GM21723 (cell line): ENCODE data around the gene BCR.

ENCODE experiments used
- ATAC-seq: cut with Tn5 transposase; IDR thresholded peaks from one replicate; pipeline ENCODE4 v1.9.1; 2021; ENCODE audit warnings: mild to moderate bottlenecking, moderate library complexity; ENCODE audit not compliant: unreplicated experiment

The BCR gene

DNA sequence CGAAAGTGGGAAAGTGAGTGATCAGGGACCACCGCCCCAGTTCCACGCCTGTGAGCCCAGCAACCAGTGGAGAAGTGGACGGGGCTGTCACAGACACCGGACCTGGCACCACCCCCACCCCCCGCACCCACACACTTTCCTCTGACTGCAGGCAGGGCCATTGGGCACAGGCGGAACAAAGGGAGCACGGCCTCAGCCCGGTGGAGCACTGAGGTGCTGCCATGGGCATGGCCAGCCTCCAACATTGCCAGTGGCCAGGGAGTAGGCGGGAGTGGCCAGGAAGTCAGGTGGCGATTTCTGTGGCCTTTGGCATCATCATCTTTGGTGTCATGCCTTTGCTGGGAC is 78.5 kb downstream of the BCR start:
- no peak for ATAC-seq

DNA sequence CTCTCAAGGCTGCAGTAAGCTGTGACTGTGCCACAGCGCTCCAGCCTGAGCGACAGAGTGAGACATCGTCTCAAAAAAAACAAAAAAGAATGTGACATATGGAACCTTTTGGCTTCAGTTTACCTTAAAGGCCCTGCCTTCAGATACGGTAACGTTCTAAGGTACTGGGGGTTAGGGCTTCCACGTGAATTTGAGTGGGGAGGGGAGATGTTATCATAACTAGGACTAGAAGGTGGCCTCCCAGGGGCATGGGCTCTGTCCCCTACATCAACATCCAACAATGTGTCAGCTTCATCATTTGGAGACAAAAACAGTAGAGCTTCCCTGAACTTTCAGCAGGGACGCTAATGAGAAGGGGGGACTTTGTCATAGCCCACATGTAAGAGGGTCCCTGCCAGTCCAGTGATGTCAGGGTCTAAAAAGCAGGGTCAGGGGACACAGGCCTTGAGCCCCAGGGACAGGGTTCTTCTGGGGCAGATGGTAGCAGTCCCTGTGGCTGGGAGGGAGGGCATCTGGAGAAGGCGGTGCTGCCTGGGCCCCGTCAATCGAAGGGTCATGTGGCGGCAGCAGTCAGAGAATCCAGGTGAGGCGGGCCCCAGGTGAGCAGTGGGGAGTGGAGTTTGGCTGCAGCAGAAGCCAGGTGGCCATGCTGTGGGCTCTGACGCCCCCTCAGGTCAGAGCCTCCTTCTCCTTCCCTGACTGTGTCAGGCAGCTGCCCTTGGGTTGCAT is 79.8 kb downstream of the BCR start:
- ATAC-seq = no peak

DNA sequence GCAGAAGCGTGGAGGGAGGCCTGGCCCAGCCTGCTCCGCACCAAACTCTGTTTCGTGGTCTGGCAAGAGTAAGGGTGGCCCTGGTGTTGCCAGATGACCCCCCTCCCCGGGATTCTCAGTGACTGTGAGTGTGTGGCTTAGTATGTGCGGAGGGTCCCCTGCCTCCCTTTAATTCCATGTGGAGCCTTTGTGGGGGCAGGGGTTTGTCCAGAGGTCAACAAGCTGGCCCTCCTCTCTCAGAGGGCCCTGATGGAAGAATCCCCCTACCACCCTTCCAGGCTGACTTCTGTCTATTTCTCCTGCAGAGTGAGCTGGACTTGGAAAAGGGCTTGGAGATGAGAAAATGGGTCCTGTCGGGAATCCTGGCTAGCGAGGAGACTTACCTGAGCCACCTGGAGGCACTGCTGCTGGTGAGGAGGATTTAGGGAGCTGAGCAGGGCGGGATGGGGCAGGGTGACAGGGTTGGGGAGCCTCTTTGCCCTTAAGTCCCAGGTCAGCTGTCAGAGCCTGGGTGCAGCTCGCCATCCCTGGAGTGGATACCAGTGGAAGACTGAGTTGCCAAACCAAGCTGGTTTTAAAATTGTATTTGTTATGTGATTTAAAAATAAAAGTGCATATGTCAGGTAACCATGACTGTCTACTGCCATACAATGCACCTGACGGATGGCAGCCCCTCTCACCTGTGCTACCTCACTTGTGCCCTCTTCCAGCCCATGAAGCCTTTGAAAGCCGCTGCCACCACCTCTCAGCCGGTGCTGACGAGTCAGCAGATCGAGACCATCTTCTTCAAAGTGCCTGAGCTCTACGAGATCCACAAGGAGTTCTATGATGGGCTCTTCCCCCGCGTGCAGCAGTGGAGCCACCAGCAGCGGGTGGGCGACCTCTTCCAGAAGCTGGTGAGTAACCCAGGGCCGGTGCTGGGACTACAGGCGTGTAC is 80.6 kb downstream of the BCR start:
- ATAC-seq = no peak

DNA sequence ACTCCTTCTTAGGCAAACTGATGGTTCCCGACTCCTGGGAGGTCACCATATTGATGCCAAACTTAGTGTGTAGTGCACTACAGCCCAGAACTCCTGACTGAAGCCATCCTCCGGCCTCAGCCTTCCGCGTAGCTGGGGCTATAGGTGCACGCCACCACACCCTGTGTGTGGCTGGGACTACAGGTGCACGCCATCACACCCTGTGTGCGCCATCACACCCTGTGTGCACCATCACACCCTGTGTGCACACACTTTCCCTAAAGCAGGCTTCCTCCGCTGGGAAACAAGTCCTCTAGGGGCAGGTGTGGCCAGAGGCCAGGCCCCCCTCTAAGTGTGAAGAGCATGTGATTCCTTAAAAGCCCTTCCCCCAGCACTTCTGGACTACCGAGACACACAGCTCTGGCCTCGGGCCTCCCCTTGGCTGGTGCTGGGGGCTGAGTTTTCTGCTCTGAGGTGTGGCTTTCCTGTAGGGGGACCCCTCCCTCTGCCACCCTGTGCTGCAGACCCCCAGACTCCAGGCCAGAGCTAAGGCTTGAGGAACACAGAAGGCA is 81.7 kb downstream of the BCR start:
- no peak for ATAC-seq

DNA sequence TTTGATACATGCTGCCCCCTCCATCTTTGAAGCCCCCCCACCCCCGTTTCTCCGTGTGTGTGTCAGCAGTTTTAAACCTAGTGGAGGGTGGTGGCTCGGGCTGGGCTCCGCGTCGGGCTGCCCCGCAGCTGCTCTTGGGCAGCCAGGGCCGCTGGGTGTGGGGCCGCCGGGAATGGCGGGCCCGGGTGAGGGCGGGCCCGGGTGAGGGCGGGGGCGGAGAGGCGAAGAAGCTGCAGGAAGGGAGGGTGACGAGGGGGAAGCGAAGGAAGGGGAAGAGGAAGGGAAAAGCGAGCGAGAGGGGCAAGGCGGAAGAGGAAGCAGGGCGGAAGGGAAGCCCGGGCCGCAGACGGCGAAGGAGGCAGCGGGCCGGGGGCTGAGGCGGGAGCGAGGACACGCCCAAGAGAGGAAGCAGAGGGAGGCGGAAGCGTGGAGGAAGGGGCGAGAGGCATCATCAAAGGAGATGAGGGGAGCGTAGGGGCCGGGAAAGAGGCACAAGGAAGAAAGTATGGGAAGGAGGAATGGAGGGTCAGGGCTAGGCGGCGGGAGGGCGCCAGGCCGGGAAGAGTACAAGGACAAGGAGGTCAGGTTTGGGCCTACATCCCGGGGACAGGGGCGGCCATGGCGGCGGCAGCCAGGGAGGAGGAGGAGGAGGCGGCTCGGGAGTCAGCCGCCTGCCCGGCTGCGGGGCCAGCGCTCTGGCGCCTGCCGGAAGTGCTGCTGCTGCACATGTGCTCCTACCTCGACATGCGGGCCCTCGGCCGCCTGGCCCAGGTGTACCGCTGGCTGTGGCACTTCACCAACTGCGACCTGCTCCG is 82.4 kb downstream of the BCR start:
- no peak for ATAC-seq

DNA sequence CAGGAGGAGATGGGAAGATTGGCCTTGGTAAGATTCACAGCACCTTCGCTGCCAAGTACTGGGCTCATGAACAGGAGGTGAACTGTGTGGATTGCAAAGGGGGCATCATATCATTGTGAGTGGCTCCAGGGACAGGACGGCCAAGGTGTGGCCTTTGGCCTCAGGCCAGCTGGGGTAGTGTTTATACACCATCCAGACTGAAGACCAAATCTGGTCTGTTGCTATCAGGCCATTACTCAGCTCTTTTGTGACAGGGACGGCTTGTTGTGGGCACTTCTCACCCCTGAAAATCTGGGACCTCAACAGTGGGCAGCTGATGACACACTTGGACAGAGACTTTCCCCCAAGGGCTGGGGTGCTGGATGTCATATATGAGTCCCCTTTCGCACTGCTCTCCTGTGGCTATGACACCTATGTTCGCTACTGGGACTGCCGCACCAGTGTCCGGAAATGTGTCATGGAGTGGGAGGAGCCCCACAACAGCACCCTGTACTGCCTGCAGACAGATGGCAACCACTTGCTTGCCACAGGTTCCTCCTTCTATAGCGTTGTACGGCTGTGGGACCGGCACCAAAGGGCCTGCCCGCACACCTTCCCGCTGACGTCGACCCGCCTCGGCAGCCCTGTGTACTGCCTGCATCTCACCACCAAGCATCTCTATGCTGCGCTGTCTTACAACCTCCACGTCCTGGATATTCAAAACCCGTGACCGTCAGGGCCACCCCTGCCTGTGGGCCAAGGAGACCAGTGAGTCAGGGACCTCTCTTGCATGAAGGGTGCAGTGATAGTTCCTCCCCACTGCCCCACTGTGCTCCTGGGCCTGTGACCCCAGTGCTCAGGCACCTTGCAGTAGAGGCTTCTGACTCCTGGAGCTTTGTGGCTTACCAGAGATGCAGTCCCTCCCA is 83.6 kb downstream of the BCR start:
- no peak for ATAC-seq

DNA sequence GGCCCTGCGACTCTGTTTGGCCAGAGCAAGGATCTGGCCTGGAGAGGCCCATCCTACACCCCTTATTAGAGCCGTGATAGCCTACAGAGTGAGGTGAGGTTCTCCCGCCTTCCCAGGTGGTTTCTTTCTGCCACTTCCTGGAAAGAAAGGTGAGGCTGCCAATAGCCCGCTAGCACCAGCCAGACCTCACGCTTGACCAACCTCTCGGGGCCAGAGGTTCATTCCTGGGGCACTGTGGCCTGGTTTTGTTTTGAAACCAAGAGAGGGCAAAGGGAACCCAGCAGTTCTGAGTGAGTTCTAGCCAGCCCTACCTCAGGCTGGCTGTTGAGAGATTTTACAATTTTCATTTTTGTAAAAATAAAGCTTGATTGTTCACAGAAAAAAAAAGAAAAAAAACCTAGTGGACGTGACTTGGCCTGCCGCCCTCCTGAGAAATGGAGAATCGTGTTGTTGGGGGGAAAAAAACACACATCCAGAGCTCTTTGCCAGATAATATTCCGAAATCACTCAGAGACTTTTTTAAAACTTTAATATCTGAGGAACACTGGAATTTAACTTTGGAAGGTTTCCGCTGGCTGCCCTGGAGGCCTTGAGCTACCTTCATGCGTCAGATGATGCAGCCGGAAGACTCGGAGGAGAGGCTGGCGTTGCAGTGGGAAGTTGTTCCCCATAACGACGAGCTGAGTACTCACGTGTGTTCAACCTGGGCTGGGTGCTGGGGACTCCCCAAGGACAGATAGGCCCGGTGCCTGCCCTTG is 84.5 kb downstream of the BCR start:
- no peak for ATAC-seq

DNA sequence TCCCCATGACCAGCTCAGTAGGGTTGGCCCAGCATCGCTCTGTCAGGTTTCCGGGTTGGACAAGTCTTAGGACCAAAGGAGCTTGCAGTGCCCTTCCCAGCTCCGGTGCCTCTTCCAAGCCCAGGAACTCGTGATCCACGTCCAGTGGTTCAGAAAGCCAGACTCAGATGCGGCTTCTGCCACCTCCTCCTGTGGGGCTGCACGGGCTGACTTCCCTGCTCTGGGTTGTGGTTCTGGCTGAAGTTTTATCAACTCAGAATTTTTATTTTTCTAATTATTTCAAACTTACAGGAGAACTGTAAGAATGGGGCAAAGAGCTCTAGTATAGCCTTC is 85.0 kb downstream of the BCR start:
- ATAC-seq = no peak

DNA sequence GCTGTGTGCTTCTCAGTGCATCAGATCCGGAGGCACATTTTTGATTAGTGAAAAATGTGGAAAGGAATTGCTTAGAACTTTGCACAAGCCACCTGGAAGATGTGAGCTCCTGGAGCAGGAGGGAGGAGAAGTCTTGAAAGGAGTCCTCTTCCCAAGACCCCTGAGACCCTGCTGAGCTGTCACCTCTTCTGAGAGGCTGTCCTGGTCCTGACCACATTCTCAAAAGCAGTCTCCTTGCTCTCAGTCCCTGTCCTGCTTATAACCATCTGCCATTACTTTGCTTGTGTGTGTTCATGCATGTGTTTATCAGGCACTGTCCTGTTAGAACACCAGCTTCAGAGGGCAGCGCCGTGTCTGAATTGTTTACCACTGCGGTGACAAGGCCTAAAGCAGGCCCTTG is 86.5 kb downstream of the BCR start:
- no peak for ATAC-seq

DNA sequence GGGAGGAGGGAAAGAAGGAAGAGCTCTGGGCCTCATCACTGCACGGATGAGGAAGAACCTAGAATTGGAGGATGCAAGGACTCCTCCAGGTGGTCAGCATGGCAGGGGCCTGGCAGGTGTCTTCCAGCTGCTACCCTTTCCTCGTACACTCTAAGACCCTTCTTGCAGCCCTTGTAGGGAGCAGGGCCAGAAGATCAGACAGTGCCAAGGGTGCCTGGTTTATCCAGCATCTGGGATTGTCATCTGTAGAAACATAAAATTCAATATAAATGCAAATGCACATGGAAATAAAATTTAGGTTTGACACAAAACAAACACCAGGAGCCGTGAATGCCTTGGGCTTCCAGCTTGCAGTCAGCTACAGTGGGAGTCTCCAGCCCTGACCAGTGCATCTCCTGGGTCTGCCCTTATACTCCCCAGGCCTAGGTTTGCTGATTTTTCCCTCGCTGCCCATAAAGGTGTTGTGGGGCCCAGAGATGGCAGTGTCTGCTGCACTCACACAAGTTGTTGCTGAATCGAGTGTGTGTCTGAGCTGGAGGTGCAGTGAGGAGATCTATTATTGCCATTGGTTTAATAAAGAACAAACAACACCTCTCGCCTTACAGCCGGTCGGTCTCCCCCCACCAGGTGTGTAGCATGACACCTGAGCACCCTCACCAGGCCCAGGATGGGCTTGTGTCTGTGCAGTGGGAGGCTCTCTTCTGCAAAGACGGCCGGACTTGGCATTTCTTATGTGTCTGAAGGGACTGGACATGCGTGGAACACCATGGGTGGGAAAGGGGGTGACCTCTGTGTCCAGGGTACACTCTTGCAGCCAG is 87.1 kb downstream of the BCR start:
- ATAC-seq = no peak

DNA sequence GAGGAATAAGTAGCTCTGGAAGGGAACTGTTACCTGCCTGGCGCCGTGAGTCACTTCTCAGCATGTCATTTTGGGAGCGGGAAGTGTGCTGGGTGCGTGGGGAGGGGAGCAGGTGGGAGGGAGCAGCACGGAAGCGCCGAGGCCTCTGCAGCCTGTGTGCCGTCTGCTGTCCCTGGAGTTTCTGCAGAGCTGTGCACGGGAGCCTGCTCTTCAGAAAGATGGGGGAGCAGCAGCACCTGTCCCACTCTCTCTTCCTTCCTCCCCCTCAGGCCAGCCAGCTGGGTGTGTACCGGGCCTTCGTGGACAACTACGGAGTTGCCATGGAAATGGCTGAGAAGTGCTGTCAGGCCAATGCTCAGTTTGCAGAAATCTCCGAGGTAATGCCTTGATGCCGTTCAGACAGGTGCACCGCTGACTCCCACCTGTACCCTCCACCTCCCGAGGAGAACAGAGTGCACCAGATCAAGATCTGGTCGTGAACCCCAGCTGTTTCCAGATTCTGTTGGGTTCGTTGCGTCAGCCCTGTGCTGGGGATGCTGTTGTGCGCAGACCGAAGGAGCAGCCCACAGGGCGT is 87.9 kb downstream of the BCR start:
- ATAC-seq = no peak

DNA sequence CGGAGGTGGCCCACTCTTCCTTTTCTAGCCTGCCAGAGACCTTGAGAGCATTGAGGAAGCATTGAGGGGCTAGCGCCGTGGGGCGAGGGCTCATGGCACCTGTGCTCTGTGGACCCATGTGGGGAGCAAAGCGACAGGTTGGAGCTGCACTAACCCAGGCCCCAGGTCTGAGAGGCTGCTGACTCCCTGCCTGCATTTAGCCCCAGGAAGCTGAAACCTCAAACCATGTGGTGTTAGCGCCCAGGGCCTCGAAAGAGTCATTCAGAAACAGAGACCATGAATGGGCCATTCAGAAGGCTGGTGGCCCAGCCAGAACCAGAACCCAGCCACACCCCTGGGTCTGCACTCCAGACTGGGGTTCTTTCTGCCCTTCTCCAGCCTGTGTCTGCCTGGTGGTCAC is 88.6 kb downstream of the BCR start:
- ATAC-seq = no peak

DNA sequence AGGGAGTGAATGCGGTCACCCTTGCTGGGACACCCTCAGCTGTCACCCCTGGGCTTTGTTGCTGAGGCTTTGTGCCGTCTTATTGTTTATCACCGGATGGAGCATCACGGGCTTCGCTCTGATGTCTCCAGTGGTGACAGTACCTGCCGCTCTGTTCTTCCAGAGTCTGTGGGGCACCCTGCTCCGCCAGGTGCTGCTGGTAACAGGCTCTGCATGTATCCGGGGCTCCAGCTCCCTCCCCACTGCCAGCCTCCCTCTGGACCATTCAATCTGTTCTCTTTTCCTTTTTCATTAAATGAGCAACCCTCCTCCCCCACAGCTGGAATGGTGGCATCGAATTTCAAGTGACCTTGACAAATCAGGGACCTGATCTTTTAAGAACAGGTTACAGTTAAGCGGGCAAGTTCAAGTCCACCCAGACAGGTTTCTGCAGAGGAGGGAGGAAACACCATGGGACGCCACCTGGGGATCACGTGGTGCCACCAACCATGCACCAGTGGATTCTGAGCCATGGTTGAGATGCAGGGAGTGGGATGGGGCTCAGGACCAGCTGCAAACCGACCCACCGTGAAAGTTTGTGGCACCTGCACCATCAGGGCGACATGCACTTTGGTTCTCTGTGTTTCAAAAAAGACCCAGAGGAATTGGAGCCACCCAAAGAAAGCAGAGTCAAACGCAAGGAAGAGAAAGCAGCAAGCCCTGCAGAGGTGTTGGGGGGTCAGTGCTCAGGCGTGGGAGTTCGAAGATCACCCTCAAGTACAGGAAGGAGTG is 89.3 kb downstream of the BCR start:
- no peak for ATAC-seq

DNA sequence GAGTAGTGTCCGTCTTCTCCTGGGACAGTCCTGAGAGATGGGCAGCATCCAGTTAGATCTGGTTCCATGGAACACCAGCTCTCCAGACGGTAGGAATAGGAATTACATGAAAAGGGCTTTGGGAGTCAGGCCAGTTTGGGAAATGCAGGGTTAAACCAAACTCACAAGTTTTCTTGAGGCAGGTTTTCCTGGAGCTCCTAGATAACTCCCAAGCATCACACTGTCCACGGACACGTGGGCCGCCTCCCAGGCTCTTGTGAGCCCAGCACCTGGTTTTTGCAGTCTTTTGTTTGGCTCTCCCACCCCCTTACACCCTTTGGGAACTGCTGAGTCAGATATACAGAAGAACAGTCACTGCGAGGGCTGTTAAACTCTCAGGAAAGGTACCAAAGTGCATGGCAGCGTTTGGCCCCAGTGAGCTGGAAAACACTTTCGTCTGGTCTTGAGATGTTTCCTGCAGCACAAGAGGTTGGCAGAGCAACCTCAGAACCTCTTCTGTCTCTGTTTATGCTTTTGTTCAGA is 90.0 kb downstream of the BCR start:
- ATAC-seq = no peak

DNA sequence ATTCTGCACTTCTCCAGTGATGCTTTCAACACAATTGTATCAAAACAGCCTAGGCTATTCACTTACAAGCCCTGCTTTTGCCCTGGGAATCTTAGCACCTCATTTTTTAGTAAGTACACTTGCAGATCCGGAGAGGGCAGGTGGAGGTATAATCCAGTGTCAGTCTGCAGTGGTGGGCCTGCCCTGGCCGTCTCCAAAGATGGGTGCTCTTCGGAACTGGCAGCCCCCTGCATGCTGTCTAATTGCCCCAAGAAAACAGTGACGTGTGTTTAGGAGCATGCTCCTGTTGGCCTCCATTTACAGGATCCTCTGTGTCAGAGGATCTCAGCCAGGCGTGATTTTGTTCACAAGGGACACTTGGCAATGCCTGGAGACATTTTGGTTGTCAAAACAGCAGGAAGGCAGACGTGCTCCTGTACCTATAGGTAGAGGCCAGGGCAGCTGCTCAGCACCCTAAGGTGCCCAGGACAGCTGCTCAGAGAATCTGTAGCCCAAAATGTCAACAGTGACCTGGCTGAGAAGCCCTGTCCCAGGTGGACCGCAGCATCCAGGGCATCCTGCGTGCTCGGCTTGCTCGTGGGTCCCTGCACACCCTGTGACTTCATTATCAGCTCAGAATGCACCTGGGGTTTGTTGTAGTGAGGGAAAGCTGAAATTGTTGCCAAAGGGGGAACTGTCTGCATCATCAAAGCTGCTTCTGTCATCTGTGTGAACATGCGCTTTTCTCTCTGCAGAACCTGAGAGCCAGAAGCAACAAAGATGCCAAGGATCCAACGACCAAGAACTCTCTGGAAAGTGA is 90.7 kb downstream of the BCR start:
- no peak for ATAC-seq

DNA sequence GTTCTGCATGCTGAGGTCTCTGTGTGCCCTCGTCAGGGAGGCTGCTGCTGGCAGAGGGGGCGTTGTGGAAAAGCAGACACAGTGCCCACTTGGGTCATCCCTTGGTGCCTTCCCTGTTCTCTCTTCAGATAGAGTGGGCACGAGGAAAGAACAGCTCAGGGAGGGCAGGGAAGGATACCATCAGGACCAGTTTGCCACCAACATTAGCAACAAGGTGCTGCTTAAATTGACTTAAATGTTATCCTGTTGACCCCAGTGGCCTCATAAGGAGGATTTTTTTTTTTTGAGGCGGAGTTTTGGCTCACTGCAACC is 91.2 kb downstream of the BCR start:
- ATAC-seq = no peak

DNA sequence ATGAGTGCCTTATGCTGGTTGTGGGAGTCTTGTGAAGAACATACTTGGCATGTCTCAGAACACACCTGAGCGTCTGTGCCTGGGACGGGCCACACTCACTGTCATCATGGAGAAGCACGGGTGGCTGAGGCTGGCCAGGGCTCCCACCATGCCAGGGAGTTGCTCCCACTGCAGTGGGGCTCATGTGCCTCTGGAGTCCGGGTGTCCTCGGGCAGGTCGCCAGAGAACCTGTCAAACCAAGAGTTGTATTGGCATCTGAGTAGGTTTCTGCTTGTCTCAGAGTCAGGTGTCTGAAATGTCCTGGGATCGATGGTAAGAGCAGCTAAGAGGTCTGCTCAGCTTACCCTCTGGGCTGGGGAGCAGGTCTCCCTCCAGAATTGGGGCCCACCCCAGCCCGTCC is 92.1 kb downstream of the BCR start:
- no peak for ATAC-seq
